Stimulated activated CD8-positive, alpha-beta memory T cell treated with anti-CD3 and anti-CD28 coated beads, Interleukin-7, amount 100 ng/mL, for 48 hours (primary cell): ENCODE results near the gene KMT2C.
A peak's percentile ranks its signal among the peaks of the same experiment; 100 is the strongest.
"Not testable (repeated sequence)": the region's sequence is repeated elsewhere in the genome, so short reads cannot be mapped to it uniquely, and the experiment has no call there.

Source experiments
- DNase-seq, 2 donors: peaks; one replicate each; pipeline ENCODE4 v3.0.0-alpha.2; 2020; ENCODE audit warnings: low read depth in 1 of 2; ENCODE audit errors: extremely low read depth in 1 of 2

KMT2C gene

GRCh38 chr7:152442330-152442835 is 6.6 kb upstream of the KMT2C start:
- DNase-seq = no peak

- DNase-seq = not testable (repeated sequence)
Observed at GRCh38 chr7:152441810-152442209, 6.0 kb upstream of the KMT2C start.

- DNase-seq = not testable (repeated sequence)
Observed at GRCh38 chr7:152441168-152441567, 5.4 kb upstream of the KMT2C start.

GRCh38 chr7:152438017-152438416 is 2.2 kb upstream of the KMT2C start:
- DNase-seq = not testable (repeated sequence)

- DNase-seq = not testable (repeated sequence)
Observed at GRCh38 chr7:152436931-152437575, 1.2 kb upstream of the KMT2C start.

- DNase-seq = peak; percentile 72 to 82
Observed at GRCh38 chr7:152436111-152436930, 518 bp upstream of the KMT2C start.

GRCh38 chr7:152434511-152435383 is 1.1 kb downstream of the KMT2C start:
- peak in 1 of 2 donors; percentile 16 for DNase-seq

GRCh38 chr7:152433721-152434490 is 1.9 kb downstream of the KMT2C start:
- DNase-seq = peak in 1 of 2 donors; percentile 19

- DNase-seq = not testable (repeated sequence)
Observed at GRCh38 chr7:152432735-152433134, 3.1 kb downstream of the KMT2C start.

- DNase-seq = no peak
Observed at GRCh38 chr7:152430854-152431253, 4.9 kb downstream of the KMT2C start.

GRCh38 chr7:152430118-152430517 is 5.7 kb downstream of the KMT2C start:
- DNase-seq = not testable (repeated sequence)

GRCh38 chr7:152424348-152425108 is 11.3 kb downstream of the KMT2C start:
- no peak for DNase-seq

- no peak for DNase-seq
Observed at GRCh38 chr7:152423991-152424347, 11.8 kb downstream of the KMT2C start.

GRCh38 chr7:152423171-152423570 is 12.6 kb downstream of the KMT2C start:
- DNase-seq = not testable (repeated sequence)

- DNase-seq = not testable (repeated sequence)
Observed at GRCh38 chr7:152420950-152421349, 14.9 kb downstream of the KMT2C start.

- DNase-seq = no peak
Observed at GRCh38 chr7:152419473-152420429, 16.1 kb downstream of the KMT2C start.

- no peak for DNase-seq
Observed at GRCh38 chr7:152414779-152415178, 21.0 kb downstream of the KMT2C start.

- no peak for DNase-seq
Observed at GRCh38 chr7:152411389-152411788, 24.4 kb downstream of the KMT2C start.
